HG03558 (cell line): ENCODE measurements around the gene RNASE12.
"Not testable (repeated sequence)": the region's sequence is repeated elsewhere in the genome, so short reads cannot be mapped to it uniquely, and the experiment has no call there.

Experiments
- ATAC-seq: cut with Tn5 transposase; IDR thresholded peaks from one replicate; pipeline ENCODE4 v1.9.1; 2021; ENCODE audit warnings: moderate number of reproducible peaks; ENCODE audit not compliant: unreplicated experiment; ENCODE audit errors: extremely low read depth

Gene RNASE12

DNA sequence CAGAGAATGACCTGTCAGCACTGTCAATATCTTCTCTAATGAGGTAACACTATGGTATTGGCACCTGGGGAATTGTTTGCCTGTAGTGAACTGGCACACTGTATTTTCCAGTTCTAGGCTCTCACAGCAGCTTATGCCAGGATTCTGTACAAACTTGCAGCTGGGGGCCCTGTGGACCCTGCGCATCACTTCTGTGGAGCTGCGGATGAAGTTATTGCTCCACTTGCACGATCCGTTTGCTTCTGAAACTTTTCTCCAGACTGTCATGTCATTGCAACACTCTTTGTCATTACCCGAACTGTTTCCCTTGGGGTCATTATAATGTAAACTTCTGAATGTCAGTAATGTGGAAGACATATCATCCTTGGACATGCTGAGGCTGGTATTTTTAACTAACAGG, 7.3 kb downstream of the RNASE12 start:
- ATAC-seq, result no peak

DNA sequence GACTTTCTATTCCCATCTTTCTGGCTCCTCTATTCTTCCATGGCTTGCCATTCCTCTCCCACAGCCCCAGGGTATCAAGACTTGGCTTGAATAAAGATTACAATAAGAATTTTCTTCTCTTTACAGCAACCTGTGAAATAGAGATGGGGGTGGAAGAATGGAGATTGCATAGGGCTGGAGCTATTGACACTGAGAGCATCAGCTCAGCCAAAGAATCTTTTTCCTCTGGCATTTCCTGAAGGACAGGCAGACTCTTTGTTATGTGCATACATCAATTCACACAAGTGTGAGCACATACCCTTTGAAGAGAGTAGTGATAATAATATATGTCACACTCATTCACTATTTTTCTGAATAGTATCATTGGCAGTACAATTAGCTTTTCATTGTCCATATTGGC, 8.0 kb downstream of the RNASE12 start:
- no peak for ATAC-seq

DNA sequence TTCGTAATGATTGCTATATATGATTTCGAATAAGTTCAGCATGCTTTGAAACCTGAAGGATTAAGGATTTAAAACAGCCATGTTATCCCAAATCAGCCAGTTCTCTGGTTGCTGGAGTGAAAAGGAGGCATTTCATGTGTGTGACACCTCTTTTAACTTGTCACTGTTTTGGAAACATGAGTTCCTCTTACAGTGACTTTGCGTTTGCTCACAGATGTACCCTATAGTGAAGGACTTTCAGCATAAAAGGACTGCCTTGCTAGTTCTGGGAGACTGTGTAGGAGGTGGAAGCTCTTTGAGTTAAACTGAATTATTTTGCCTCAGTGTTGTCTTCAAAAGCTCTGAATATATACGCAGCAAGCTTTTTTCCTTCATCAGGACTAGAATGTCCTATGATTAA, 10.9 kb downstream of the RNASE12 start:
- no peak for ATAC-seq

DNA sequence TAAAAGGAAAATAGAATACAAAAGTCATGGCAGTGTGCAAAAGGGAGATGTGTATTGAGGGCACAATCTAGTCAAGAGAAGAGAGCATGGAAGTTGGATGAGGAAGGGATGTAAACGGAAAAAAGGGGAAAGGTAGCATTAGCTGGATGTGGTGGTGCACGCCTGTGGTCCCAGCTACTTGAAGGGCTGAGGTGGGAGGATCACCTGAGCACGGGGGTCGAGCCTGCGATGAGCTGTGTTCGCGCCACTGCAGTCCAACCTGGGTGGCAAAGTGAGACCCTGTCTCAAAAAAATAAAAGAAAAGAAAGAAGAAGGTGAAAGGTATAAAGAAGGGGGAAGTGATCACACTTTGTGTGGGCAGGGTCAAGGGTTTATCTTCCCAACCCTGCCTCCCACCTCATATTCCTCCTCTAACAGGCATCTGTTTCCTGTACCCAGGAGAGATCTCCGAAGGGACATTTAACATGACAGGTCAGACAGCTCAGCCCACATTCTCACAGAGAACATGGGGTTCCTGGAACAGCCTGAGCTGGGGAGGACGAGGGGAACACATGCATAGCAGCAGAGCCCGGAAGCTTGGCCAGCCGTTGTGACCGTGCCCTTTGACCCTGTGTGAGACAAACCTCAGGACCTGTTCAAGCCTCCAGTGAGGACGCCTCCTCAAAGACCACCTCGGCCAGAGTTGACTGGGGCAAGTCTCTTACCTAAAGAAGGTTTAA, 12.2 kb downstream of the RNASE12 start:
- no peak for ATAC-seq

DNA sequence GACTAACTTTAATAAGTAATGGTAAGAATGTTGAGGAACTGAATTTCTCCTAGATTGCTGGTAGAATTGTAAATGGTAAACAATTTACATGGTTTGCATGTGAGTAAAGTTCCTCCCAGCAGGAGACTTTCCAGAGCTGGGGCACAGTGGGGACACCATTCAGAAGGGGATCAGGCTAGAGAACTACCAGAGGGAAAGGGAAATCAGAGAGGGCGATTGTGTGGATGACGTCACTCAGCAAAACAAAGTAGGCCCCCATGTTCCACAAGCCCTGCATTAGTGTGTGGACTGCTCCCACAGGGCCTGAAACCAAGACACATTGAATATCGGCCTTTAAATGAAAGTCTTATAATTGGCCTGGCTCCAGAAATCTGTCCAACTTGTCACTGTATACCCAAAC, 12.9 kb downstream of the RNASE12 start:
- ATAC-seq, result no peak

DNA sequence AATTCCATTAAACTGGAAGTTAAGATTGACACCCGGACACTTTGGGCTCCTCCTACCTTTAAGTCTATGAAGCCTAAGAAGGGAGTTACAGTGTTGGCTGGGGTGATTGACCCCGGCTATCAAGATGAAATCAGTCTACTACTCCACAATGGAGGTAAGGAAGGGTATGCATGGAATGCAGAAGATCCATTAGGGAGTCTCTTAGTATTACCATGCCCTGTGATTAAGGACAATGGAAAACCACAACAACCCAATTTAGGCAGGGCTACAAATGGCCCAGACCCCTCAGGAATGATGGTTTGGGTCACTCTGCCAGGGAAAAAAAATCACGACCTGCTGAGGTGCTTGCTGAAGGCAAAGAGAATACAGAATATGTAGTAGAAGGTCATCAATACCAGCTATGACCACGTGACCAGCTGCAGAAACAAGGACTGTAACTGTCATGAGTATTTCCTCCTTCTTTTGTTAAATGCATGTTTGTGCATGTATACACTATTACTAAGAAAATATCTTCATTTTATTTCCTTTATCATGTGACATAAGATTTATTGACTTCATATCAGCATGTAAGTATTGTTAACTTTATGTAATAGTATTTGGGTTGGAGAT, 18.7 kb downstream of the RNASE12 start:
- not testable (repeated sequence) for ATAC-seq

DNA sequence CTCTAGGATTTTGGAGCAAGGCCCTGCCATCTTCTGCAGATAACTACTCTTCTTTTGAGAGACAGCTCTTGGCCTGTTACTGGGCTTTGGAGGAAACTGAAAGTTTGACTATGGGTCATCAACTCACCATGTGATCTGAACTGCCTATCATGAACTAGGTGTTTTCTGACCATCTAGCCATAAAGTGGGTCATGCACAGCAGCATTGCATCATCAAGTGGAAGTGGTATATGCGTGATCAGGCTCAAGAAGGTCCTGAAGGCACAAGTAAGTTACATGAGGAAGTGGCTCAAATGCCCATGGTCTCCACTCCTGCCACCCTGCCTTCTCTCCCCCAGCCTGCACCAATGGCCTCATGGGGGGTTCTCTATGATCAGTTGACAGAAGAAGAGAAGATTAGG, 20.5 kb downstream of the RNASE12 start:
- not testable (repeated sequence) for ATAC-seq

DNA sequence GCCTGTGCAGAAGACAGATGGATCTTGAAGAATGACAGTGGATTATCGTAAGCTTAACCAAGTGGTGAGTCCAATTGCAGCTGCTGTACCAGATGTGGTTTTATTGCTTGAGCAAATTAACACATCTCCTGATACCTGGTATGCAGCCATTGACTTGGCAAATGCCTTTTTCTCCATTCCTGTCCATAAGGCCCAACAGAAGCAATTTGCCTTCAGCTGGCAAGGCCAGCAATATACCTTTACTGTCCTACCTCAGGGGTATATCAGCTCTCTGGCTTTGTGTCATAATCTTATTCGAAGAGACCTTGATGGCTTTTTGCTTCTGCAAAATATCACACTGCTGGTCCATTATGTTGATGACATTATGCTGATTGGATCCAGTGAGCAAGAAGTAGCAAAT, 21.3 kb downstream of the RNASE12 start:
- ATAC-seq, result not testable (repeated sequence)

DNA sequence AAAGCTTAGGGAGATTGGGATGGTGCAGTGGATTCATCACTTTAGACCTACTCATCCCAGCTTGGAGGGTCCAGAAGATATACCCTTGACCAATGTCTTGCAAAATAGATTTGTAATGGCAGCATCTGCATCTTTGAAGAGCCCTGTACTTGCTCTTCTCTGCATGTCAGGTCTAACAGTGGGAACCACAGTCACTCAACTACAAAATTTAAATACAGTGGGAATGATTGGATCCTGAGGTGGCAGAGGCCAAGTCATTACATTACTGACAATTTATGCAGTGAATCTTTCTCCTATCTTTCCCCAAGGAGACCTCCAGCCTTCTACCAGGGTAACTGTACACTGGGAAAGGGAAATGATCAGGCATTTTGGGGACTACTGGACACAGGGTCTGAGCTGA, 22.1 kb downstream of the RNASE12 start:
- no peak for ATAC-seq

DNA sequence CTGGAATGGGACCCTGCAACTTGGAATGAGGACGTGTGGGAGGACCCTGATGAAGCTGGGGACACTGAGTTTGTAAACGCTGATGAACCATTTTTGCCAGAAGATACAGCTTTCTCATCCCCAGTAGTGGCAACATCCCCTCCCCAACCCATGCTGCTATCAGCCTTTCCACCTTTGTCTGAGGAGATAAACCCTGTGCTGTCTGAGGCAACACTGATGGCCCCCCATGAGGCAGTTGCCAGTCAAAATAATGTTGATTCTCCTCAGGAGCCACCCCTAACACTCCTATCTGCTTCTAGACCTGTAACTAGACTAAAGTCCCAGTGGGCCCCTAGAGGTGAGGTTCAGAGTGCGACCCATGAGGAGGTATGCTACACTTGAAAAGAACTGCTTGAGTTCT, 22.8 kb downstream of the RNASE12 start:
- ATAC-seq, result no peak

DNA sequence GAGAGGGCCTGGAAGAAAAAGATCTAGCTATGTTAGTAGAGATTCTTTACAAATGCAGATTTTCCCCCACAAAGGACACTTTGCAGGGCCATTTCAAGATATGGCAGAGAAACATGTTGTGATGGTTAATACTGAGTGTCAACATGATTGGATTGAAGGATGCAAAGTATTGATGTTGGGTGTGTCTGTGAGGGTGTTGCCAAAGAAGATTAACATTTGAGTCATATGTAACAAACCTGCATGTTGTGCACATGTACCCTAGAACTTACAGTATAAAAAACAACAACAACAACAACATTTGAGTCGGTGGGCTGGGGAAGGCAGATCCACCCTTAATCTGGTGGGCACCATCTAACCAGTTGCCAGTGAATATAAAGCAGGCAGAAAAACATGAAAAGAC, 24.0 kb downstream of the RNASE12 start:
- not testable (repeated sequence) for ATAC-seq

DNA sequence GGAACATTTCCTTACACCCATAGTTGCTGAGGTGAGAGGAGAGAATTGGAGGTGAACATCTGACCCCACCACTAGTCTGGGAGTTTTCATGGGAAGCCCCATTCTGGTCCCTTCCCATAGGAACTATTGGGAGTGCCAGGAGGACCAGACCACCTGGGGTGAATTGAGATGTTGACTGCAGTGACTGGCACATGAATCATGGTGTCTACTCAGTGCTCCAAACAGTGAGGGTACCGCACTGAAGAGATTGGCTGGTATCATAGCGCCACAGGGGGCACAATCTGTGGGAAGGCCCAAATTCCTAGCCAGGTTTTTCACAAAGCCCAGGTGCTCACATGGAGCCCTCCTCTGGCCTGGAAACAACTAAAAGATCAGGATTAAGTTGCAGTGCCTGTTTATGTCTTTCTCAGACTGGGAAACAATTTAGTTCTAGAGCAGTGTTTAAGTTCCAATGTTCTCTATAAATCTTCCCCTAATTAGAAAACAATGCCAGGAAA, 26.6 kb downstream of the RNASE12 start:
- no peak for ATAC-seq

DNA sequence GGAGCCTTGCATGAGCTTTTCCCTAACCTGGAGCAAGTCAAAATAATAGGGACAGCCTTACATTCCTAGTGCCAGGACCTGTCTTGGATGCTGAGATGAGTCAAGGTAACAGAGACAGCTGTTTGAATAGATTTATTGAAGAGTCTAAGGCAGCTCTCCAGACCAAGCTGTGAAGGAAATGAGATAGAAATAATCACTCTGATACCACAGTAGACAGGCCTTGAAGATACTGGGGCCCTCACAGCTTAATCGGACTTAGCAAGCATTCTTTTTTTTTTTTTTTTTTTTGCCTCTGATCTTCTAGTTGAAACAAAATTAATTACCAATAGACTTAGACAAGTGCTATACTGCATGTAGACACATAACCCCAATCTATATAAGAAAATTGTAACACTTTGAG, 27.2 kb downstream of the RNASE12 start:
- ATAC-seq, result no peak

DNA sequence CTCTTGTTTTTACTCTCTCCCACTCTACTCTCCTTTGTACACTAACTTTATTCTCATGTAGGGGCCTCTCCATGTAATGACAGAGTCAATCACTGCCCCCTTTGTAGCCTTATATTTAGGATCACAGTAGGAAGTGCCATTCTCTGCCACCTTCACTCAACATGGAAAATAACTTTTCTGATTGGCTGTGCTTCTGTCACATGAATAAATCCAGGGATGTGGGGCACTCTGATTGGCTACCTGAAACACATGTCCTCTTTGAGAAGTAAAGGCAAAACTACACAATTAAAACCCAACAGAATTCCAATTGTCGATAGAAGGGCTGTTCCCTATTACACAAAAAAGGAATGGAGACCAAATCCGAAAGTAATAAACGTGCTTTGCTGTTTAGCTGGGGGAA, 30.2 kb downstream of the RNASE12 start, which contains the start of gene RNASE9:
RNASE9 (minus strand) TSS at position 87 of the 400 bp plus-strand sequence.
- ATAC-seq, result no peak

DNA sequence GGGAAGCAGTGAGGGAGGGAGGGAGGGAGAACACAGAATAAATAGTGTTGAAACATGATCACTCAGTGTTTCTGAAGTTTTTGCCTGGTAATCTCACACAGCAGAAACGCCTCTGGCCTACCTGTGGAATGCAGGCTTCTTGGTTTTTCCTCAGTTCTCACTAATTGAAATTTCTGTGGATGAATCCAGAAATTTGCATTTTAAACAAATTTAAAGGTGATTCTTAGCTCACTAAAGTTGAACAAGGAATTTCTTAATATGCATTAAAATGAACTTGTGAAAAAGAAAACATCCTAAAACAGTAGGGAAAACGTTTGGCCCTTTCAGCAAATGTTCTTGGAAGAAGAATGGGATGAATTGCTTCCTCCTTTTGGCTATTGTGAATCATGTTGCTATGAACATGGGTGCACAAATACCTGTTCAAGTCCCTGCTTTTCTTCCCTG, 31.7 kb downstream of the RNASE12 start:
- no peak for ATAC-seq

DNA sequence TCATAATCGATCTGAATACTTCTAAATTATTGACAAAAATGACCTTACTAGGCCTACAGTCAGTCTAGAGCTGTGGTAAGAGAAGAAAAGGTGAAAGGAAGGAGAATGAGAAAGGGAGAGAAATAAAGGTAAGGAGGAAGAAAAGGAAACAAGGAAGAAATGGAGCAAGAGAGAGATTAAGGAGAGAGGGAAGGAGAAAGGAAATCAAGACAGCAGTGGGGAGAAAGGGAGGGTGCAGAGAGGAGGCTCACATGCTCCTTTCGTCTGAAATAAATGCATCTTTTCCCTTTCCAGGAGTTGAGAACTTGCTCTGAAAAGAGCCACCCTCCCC, 34.0 kb downstream of the RNASE12 start:
- ATAC-seq, result no peak

DNA sequence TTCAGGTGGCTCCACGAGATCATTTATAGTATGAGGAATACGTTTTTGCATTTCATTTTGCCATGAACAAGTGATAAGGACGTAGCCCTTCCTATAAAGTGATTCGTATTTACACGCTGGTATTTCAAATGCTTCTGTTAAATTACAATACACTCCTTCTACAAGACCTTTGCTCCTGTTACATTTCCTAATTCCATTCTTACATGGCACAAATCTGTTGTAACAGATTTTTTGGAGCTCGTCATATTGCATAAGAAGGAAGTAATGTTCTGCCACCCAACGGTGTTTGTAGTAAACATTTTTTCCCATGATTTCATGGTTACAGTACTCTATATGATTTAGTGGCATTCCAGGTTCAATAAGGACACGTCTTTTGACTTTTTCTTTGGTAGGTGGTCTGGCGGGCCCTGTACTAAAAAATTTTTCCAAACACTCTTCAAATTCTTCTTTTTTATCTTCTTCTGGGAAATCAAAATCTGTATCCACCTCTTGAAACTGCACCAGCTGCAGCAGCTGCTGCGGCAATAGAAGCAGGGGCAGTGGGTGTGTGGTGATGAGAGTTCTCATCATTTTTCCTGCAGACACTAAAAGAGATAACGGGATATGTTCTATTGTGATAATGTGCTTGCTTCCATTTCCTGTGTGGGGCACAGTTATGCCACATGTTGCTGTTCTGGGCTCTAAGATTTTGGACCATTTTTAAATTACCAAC, 34.5 kb downstream of the RNASE12 start:
- ATAC-seq, result no peak

DNA sequence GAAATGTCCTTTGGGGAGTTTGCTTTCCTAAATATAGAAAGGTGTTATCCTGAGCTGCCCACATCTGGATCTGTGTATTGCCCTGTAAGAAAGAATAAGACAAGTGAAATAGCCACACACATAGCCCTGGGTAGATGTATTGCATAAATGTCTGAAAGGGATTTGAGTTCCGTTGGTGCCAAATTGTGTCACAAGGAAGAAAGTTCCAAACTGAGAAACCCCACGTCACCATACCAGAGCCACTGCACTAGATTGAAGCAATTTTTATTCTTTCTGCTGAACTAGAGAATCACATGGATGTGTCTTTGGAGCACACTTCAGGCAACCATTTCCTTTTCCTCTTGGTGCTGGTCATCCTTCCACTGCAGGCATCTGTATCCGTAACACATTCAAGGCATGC, 35.3 kb downstream of the RNASE12 start:
- ATAC-seq, result no peak

DNA sequence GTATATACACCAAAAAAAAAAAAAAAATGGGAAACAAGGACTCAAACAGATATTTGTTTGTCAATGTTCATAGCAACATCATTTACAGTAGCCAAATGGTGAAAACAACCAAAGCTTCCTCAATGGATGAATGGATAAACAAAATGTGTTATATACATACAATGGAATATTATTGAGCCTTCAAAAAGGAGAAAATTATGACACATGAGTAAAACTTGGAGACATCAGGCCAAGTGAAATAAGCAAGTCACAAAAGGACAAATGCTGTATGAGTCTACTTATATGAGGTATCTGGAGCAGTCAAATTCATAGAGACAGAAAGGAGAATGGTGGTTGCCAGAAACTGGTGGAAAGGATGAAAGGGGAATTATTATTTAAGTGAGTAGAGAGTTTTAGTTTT, 38.2 kb downstream of the RNASE12 start:
- no peak for ATAC-seq

DNA sequence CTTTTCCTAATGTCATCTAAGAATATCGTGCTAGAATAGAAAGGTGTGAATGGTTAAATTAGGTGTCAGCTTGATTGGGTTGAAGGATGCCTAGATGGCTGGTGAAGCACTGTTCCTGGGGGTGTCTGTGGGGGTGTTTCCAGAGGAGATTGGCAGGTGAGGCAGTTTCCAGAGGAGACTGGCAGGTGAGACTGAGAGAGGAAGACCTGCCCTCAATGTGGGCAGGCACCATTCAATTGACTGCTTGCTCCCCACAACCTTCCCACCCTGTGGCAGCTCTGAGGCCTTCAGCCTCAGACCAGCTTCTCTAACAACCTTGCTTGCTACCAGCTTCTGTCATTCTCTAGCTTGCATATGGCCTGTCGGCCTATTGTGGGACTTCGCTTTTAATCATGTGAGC, 39.6 kb downstream of the RNASE12 start:
- no peak for ATAC-seq

DNA sequence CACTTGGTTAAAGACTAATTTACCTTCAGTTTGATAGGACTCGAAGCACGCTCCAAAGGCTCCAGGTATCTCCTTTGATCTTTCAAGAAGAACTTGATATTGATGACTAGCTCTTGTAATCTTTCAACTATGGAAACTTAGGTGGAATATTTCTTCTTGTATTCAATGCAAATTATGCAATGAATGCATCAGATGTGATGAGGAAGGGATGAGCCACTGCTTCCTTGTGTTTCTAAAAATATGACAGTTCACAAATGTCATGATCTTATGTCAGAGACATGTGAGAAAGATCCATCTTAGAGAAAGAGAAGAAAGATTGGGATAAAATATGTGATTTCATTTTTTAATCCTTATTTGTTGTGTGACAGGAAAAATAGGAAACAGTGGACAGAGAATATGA, 40.2 kb downstream of the RNASE12 start:
- ATAC-seq, result no peak
